ENCODE results near the gene SLC15A4.

GRCh38 chr12:128802756-128803155 is 21.0 kb downstream of the SLC15A4 start:
- TF ChIP-seq EP300 (IDR thresholded peaks at IDR 0.05) (no peak), POLR2A (IDR thresholded peaks at IDR 0.05) (no peak)
- TF ChIP-seq, protein P1, sequence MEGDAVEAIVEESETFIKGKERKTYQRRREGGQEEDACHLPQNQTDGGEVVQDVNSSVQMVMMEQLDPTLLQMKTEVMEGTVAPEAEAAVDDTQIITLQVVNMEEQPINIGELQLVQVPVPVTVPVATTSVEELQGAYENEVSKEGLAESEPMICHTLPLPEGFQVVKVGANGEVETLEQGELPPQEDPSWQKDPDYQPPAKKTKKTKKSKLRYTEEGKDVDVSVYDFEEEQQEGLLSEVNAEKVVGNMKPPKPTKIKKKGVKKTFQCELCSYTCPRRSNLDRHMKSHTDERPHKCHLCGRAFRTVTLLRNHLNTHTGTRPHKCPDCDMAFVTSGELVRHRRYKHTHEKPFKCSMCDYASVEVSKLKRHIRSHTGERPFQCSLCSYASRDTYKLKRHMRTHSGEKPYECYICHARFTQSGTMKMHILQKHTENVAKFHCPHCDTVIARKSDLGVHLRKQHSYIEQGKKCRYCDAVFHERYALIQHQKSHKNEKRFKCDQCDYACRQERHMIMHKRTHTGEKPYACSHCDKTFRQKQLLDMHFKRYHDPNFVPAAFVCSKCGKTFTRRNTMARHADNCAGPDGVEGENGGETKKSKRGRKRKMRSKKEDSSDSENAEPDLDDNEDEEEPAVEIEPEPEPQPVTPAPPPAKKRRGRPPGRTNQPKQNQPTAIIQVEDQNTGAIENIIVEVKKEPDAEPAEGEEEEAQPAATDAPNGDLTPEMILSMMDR (IDR thresholded peaks at IDR 0.05) = no peak
